Endothelial cell of umbilical vein (primary cell): ENCODE results near the gene COBLL1. TPM values are rescaled to one million over a fixed set of nuclear protein-coding genes. Genes with fewer than 3 reads are reported as not detected.

Source experiments
- BruUV-seq: library from RNA; stranded (reverse); fragments of 400-500 nt; replicated peaks from 2 replicates; lab custom pipeline; 2021; lab: Mats Ljungman, UMichigan
- CTCF ChIA-PET: fragments of 300-600, 350-600 bp; sonication (Branson Sonifier 250); formaldehyde crosslinking; loops from one replicate; lab custom pipeline; 2021; ENCODE audit warnings: antibody characterized with exemption, inconsistent platforms; lab: Charles Lee
- POLR2A ChIA-PET: fragments of 300-600, 350-600 bp; sonication (Branson Sonifier 250); formaldehyde crosslinking; loops from one replicate; lab custom pipeline; 2021; ENCODE audit warnings: antibody characterized with exemption, inconsistent platforms; lab: Charles Lee
- DNase-seq: peaks from one replicate; pipeline ENCODE4 v3.0.0-alpha.2; 2011; ENCODE audit warnings: low read depth, low spot score
- FAIRE-seq: peaks from 2 replicates; lab custom pipeline; 2011; peaks lifted over from hg19 to GRCh38; lab: Jason Lieb, UNC
- H2AFZ ChIP-seq: 2 replicates; pipeline ENCODE4 v1.6.0; 2012; ENCODE audit warnings: low read depth, low read length, control low read depth, inconsistent platforms
- H3K27ac ChIP-seq: 2 replicates; pipeline ENCODE4 v1.5.1; 2011; ENCODE audit warnings: low read depth, mild to moderate bottlenecking, control low read depth, low read length, moderate library complexity; ENCODE audit not compliant: insufficient read depth
- H3K27me3 ChIP-seq, 2 experiments: 2 replicates each; pipeline versions ENCODE4 v1.6.0 to v1.6.1; 2011; ENCODE audit warnings: low read length in 2 of 2, mixed read lengths in 1 of 2; ENCODE audit not compliant: control insufficient read depth in 2 of 2, insufficient read depth in 2 of 2
- H3K36me3 ChIP-seq, 2 experiments: 2 replicates in 1 of 2; 3 replicates in 1 of 2; pipeline ENCODE4 v1.5.1; 2011; ENCODE audit warnings: low read length in 2 of 2, mild to moderate bottlenecking in 1 of 2, moderate library complexity in 1 of 2; ENCODE audit not compliant: control insufficient read depth in 2 of 2, insufficient read depth in 2 of 2; ENCODE audit errors: extremely low read depth in 1 of 2
- H3K4me1 ChIP-seq: 3 replicates; pipeline ENCODE4 v1.5.1; 2011; ENCODE audit warnings: mild to moderate bottlenecking, low read length; ENCODE audit not compliant: control insufficient read depth, insufficient read depth; ENCODE audit errors: extremely low read depth
- H3K4me2 ChIP-seq: 2 replicates; pipeline ENCODE4 v1.6.1; 2011; ENCODE audit warnings: low read length, control low read depth, mixed read lengths; ENCODE audit not compliant: insufficient read depth
- H3K4me3 ChIP-seq, 3 experiments: fragments of 200-600 bp in 1 of 3; sonication (generic), shearing (Covaris generic) in 1 of 3; replicated peaks in 1 of 3; 2 replicates each; pipeline ENCODE4 v1.5.1; 2011 to 2016; ENCODE audit warnings: control low read depth in 3 of 3, low read length in 3 of 3, mild to moderate bottlenecking in 2 of 3, inconsistent platforms in 1 of 3, low read depth in 1 of 3, moderate library complexity in 1 of 3; ENCODE audit not compliant: insufficient read depth in 1 of 3
- H3K79me2 ChIP-seq: 2 replicates; pipeline ENCODE4 v1.6.0; 2012; ENCODE audit warnings: low read length, inconsistent platforms; ENCODE audit not compliant: control insufficient read depth, insufficient read depth
- H3K9ac ChIP-seq: replicated peaks from 2 replicates; pipeline ENCODE3; 2011; ENCODE audit warnings: low read length, control low read depth; ENCODE audit not compliant: insufficient read depth; ENCODE audit errors: extremely low read depth
- H3K9me1 ChIP-seq: replicated peaks from 3 replicates; pipeline ENCODE4 v1.6.0; 2011; ENCODE audit warnings: mild to moderate bottlenecking, low read length; ENCODE audit not compliant: control insufficient read depth, insufficient read depth; ENCODE audit errors: extremely low read depth
- H3K9me3 ChIP-seq: replicated peaks from 2 replicates; pipeline ENCODE4 v1.5.1; 2012; ENCODE audit warnings: low read length, inconsistent platforms; ENCODE audit not compliant: control insufficient read depth, insufficient read depth
- H4K20me1 ChIP-seq: replicated peaks from 2 replicates; pipeline ENCODE3; 2011; ENCODE audit warnings: mild to moderate bottlenecking, low read length; ENCODE audit not compliant: control insufficient read depth, insufficient read depth; ENCODE audit errors: extremely low read depth
- CTCF ChIP-seq, 2 donors: IDR thresholded peaks; 1 replicate in 1 of 2; 2 replicates in 1 of 2; pipeline ENCODE4 v1.5.1; 2011; ENCODE audit warnings: low read length in 2 of 2, mild to moderate bottlenecking in 2 of 2, moderate library complexity in 2 of 2, control low read depth in 1 of 2, inconsistent platforms in 1 of 2, low read depth in 1 of 2; ENCODE audit not compliant: insufficient read depth in 1 of 2; ENCODE audit errors: extremely low read depth in 1 of 2
- EZH2 ChIP-seq: IDR thresholded peaks from 2 replicates; pipeline ENCODE4 v1.6.1; 2012; ENCODE audit warnings: borderline replicate concordance, low read depth, mild to moderate bottlenecking, moderate library complexity, low read length, inconsistent platforms; ENCODE audit not compliant: severe bottlenecking
- FOS ChIP-seq: IDR thresholded peaks from 2 replicates; pipeline ENCODE4 v1.6.1; 2011; ENCODE audit warnings: mild to moderate bottlenecking, low read length, moderate library complexity, borderline replicate concordance; ENCODE audit not compliant: insufficient read depth
- GATA2 ChIP-seq: IDR thresholded peaks from 2 replicates; pipeline ENCODE4 v1.7.0; 2011; ENCODE audit warnings: low read depth, mild to moderate bottlenecking, moderate library complexity, mixed read lengths, low read length; ENCODE audit not compliant: insufficient read length, insufficient read depth
- JUN ChIP-seq: IDR thresholded peaks from 2 replicates; pipeline ENCODE4 v1.6.1; 2011; ENCODE audit warnings: borderline replicate concordance, low read depth; ENCODE audit not compliant: insufficient read length, insufficient read depth
- MYC ChIP-seq: IDR thresholded peaks from one replicate; pipeline ENCODE4 v1.6.1; 2011; ENCODE audit warnings: mild to moderate bottlenecking, low read depth, low read length
- POLR2A ChIP-seq: IDR thresholded peaks from 2 replicates; pipeline ENCODE4 v1.6.1; 2012; ENCODE audit warnings: low read depth, mild to moderate bottlenecking, control low read depth, low read length
- POLR2AphosphoS5 ChIP-seq: IDR thresholded peaks from 2 replicates; pipeline ENCODE4 v1.6.1; 2012; ENCODE audit warnings: low read depth, mild to moderate bottlenecking, control low read depth, low read length, moderate library complexity; ENCODE audit not compliant: insufficient read depth
- dilution Hi-C: fragments of 300-500 bp; cut with MboI; formaldehyde crosslinking; loops from one replicate; pipeline ENCODE4 v1.15.0; 2019; ENCODE audit warnings: low sequenced_read_pairs; ENCODE audit not compliant: extremely low pct_ligation_motif_present
- intact Hi-C: fragments of 100-400 bp; cut with micrococcal nuclease; formaldehyde crosslinking; loops from one replicate; pipeline ENCODE4 v1.10.0; 2022
- polyA plus RNA-seq, 4 experiments: library from polyadenylated mRNA; depleted of rRNA in 3 of 4; stranded (reverse) in 3 of 4; unstranded in 1 of 4; fragments of >200 nt; gene quantifications; 2 replicates each; pipeline versions ENCODE4 v1.2.1 to v1.2.3, GENCODE V29; 2011 to 2012; ENCODE audit warnings: missing spikeins in 1 of 4
- total RNA-seq: library from RNA; stranded (reverse); gene quantifications from 2 replicates; pipeline ENCODE4 v1.2.3, GENCODE V29; 2021
- TF ChIP-seq, protein P1 (sequence below): IDR thresholded peaks from 2 replicates; pipeline ENCODE4 v1.6.1; 2011; ENCODE audit not compliant: insufficient read depth, insufficient read length

COBLL1 gene
- total and polyA plus RNA-seq, 2 donors (not counting 3 experiments of a cell fraction or from before 2014, with no cell fraction given), result 9.1 to 38.4 TPM

GRCh38 chr2:164675687-164676086 is 165.9 kb downstream of the COBLL1 start:
- ChIA-PET POLR2A (no interaction called here), CTCF (no interaction called here)
- no peaks in the 10 kb centered on the region for H3K9me1 ChIP-seq
- dilution Hi-C loops (no loop called here), intact Hi-C loops (no loop called here)
- H3K9me3 ChIP-seq, result no peaks in the 10 kb centered on the region
- FAIRE-seq (no peak), DNase-seq (no peak)
- H3K4me1 ChIP-seq, result no peaks in the 10 kb centered on the region
- H3K4me3 ChIP-seq, result no peak overlapping the region
- no peak overlapping the region for H2AFZ ChIP-seq
- no peak overlapping the region for H3K4me2 ChIP-seq
- no peak for TF ChIP-seq JUN
- TF ChIP-seq, protein P1, sequence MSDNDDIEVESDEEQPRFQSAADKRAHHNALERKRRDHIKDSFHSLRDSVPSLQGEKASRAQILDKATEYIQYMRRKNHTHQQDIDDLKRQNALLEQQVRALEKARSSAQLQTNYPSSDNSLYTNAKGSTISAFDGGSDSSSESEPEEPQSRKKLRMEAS, result no peak
- no peak for TF ChIP-seq EZH2
- no peak for TF ChIP-seq MYC
- no peaks in the 10 kb centered on the region for H3K79me2 ChIP-seq
- no peaks in the 10 kb centered on the region for H4K20me1 ChIP-seq
- no peak overlapping the region for H3K27ac ChIP-seq
- H3K36me3 ChIP-seq, result no peaks in the 10 kb centered on the region
- no TSS peak for BruUV-seq
- no peaks in the 10 kb centered on the region for H3K27me3 ChIP-seq
- no peak overlapping the region for H3K9ac ChIP-seq

GRCh38 chr2:164675027-164675426 is 166.6 kb downstream of the COBLL1 start:
- no peak overlapping the region for H3K4me3 ChIP-seq
- no peak for DNase-seq
- no peaks in the 10 kb centered on the region for H3K9me1 ChIP-seq
- no peak overlapping the region for H2AFZ ChIP-seq
- no peaks in the 10 kb centered on the region for H3K79me2 ChIP-seq
- TF ChIP-seq GATA2 (no peak), MYC (no peak), POLR2AphosphoS5 (no peak), JUN (no peak), FOS (no peak), EZH2 (no peak), CTCF (IDR thresholded peaks at IDR 0.05; ENCODE audit: extremely low read depth in 1 of 2, insufficient read depth in 1 of 2, low read depth in 1 of 2, low read length in 2 of 2) (no peak), POLR2A (no peak)
- TF ChIP-seq, protein P1, result no peak
- no peaks in the 10 kb centered on the region for H3K27me3 ChIP-seq
- H3K27ac ChIP-seq, result no peak overlapping the region
- CTCF ChIA-PET, result interaction anchor here (1.1 kb wide), 1 partner anchor 41 kb away, joined by 3 read pairs; no protein-coding TSS in a partner anchor
- no TSS peak for BruUV-seq
- no peak for FAIRE-seq
- dilution Hi-C loops, result no loop called here
- H3K9ac ChIP-seq, result no peak overlapping the region
- H3K4me1 ChIP-seq, result no peaks in the 10 kb centered on the region
- no peaks in the 10 kb centered on the region for H3K36me3 ChIP-seq
- no peak overlapping the region for H3K4me2 ChIP-seq
- H3K9me3 ChIP-seq, result no peaks in the 10 kb centered on the region
- POLR2A ChIA-PET, result no interaction called here
- no peaks in the 10 kb centered on the region for H4K20me1 ChIP-seq
- intact Hi-C loops, result no loop called here
